Spleen (tissue), 11 donors: ENCODE measurements around the gene MT1H. TPM values are rescaled to one million over a fixed set of nuclear protein-coding genes. Genes with fewer than 3 reads are reported as not detected.
"Not testable (repeated sequence)": the region's sequence is repeated elsewhere in the genome, so short reads cannot be mapped to it uniquely, and the experiment has no call there.

ENCODE experiments used
- DNase-seq: peaks from one replicate; pipeline ENCODE4 v3.0.0-alpha.2; 2020
- H3K27ac ChIP-seq, 8 donors: fragments of 200-600 bp; sonication (generic) in 7 of 8; 1 replicate in 4 of 8; 2 replicates in 4 of 8; pipeline versions ENCODE4 v1.5.0 to v1.8.0; 2016 to 2021; ENCODE audit warnings: inconsistent platforms in 4 of 8, mild to moderate bottlenecking in 4 of 8, moderate library complexity in 1 of 8
- H3K27me3 ChIP-seq, 7 donors: fragments of 200-600 bp; sonication (generic) in 6 of 7; replicated peaks in 1 of 7; 1 replicate in 4 of 7; 2 replicates in 3 of 7; pipeline versions ENCODE4 v1.5.0 to v1.8.0; 2016 to 2021; ENCODE audit warnings: inconsistent platforms in 3 of 7, mild to moderate bottlenecking in 1 of 7
- H3K36me3 ChIP-seq, 6 donors: fragments of 200-600 bp; sonication (generic) in 5 of 6; 1 replicate in 4 of 6; 2 replicates in 2 of 6; pipeline versions ENCODE4 v1.5.0 to v1.8.0; 2016 to 2021; ENCODE audit warnings: inconsistent platforms in 2 of 6
- H3K4me1 ChIP-seq, 6 donors: fragments of 200-600 bp; sonication (generic) in 5 of 6; 1 replicate in 3 of 6; 2 replicates in 3 of 6; pipeline versions ENCODE4 v1.5.0 to v1.8.0; 2016 to 2021; ENCODE audit warnings: inconsistent platforms in 3 of 6
- H3K4me3 ChIP-seq, 8 donors: fragments of 200-600 bp; sonication (generic) in 7 of 8; 1 replicate in 4 of 8; 2 replicates in 4 of 8; pipeline versions ENCODE4 v1.5.0 to v1.8.0; 2016 to 2021; ENCODE audit warnings: inconsistent platforms in 4 of 8, mild to moderate bottlenecking in 4 of 8, moderate library complexity in 2 of 8
- H3K9me3 ChIP-seq, 8 donors: fragments of 200-600 bp; sonication (generic) in 7 of 8; 1 replicate in 4 of 8; 2 replicates in 4 of 8; pipeline versions ENCODE4 v1.5.0 to v1.8.0; 2016 to 2021; ENCODE audit warnings: inconsistent platforms in 4 of 8
- POLR2A ChIP-seq, 3 donors: fragments of 450-650 bp; IDR thresholded peaks; one replicate each; pipeline ENCODE4 v1.5.1; 2017; ENCODE audit warnings: antibody characterized with exemption in 3 of 3, mild to moderate bottlenecking in 1 of 3
- POLR2AphosphoS5 ChIP-seq, 3 donors: sonication (generic); formaldehyde crosslinking; IDR thresholded peaks; one replicate each; pipeline ENCODE4 v1.5.1; 2017; ENCODE audit warnings: antibody characterized with exemption in 3 of 3
- WGBS, 5 donors: extraction: QIAGEN DNeasy Blood & Tissue Kit in 3 of 5; methylation state at CpG; one replicate each; pipeline versions ENCODE4 v1.1.5 to v1.1.7; 2013 to 2018; 5-methylcytosine and 5-hydroxymethylcytosine counted together
- intact Hi-C: fragments of 100-400 bp; cut with DNase I; formaldehyde crosslinking; loops from one replicate; pipeline ENCODE4 v1.15.0; 2023; ENCODE audit warnings: low total_unique reads
- polyA plus RNA-seq, 3 donors: library from polyadenylated mRNA; stranded (reverse); fragments of 200-250 nt; gene quantifications; one replicate each; pipeline ENCODE4 v1.2.1, GENCODE V29; 2013
- total RNA-seq, 7 donors: library from RNA; depleted of rRNA in 3 of 7; stranded (reverse); fragments of >200 nt in 3 of 7; fragmentation: NEBNext Ultra II Directional in 4 of 7; extraction: Animal tissue kit (Norgen Biotek cat#: 25700) in 4 of 7; gene quantifications; one replicate each; pipeline versions ENCODE4 v1.1.0 to v1.2.1, GENCODE V29; 2016 to 2021
- TF ChIP-seq, protein P1 (sequence below), 11 experiments: fragments of 200-600 bp in 7 of 11; fragments of 450-650 bp in 4 of 11; sonication (generic) in 4 of 11; IDR thresholded peaks in 8 of 11; conservative IDR thresholded peaks in 3 of 11; 1 replicate in 7 of 11; 2 replicates in 4 of 11; pipeline versions ENCODE4 v1.4.0 to v1.8.0; 2016 to 2021; ENCODE audit warnings: antibody characterized with exemption in 11 of 11, inconsistent platforms in 4 of 11, mild to moderate bottlenecking in 1 of 11
- donor health status: healthy with polysubstance abuse.
- donor health status: DM: no; HTN: no; CAD: no; lungs with moderate emphysema.
- donor health status: DM: no; HTN: no; CAD: no.
- donor health status: Bipolar disorder and iron deficiency.
- donor health status: healthy.
- donor health status: DM: no; HTN: no; CAD: no.
- donor health status: DM: yes; HTN: yes; CAD: no.

MT1H gene
- total and polyA plus RNA-seq, 10 donors: 0.54 to 1.1 (median 0.96) TPM; not detected in 7

DNA sequence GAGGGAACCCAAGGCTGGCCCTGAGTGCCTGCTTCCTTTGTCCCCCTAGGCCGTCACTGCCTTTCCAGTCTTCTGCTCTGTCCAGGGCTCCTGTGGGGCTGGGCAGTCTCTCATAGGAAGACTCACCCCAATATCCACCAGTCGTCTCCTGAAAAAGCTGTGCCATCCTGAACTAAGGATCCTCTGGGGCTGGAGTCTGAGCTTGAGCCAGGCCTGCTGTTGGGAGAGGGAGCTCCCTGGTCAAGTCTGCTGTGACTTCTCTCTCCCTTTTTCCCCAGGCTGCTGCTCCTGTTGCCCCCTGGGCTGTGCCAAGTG is 963 bp downstream of the MT1H start:
- Histone ChIP-seq H3K9me3 (no peaks in the 10 kb centered on the region), H3K27ac (no peak overlapping the region), H3K27me3 (peaks cover 0 to 99% (median 43%) of the 10 kb centered on the region in 7 donors), H3K36me3 (no peaks in the 10 kb centered on the region), H3K4me1 (peaks cover 3 to 31% (median 15%) of the 10 kb centered on the region in 6 donors), H3K4me3 (no peak overlapping the region)
- DNase-seq: no peak
- whole genome bisulfite sequencing, 5 donors: 41 to 67% (median 49%) methylated on average over 2 of the region's 2 CpGs
- intact Hi-C loops: no loop called here
- TF ChIP-seq, protein P1, sequence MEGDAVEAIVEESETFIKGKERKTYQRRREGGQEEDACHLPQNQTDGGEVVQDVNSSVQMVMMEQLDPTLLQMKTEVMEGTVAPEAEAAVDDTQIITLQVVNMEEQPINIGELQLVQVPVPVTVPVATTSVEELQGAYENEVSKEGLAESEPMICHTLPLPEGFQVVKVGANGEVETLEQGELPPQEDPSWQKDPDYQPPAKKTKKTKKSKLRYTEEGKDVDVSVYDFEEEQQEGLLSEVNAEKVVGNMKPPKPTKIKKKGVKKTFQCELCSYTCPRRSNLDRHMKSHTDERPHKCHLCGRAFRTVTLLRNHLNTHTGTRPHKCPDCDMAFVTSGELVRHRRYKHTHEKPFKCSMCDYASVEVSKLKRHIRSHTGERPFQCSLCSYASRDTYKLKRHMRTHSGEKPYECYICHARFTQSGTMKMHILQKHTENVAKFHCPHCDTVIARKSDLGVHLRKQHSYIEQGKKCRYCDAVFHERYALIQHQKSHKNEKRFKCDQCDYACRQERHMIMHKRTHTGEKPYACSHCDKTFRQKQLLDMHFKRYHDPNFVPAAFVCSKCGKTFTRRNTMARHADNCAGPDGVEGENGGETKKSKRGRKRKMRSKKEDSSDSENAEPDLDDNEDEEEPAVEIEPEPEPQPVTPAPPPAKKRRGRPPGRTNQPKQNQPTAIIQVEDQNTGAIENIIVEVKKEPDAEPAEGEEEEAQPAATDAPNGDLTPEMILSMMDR (IDR thresholded peaks at IDR 0.05 in 8 of 11, conservative IDR thresholded peaks at IDR 0.05 in 3 of 11): no peak
- no peak for TF ChIP-seq POLR2AphosphoS5 (IDR thresholded peaks at IDR 0.05)
- TF ChIP-seq POLR2A (IDR thresholded peaks at IDR 0.05): no peak

DNA sequence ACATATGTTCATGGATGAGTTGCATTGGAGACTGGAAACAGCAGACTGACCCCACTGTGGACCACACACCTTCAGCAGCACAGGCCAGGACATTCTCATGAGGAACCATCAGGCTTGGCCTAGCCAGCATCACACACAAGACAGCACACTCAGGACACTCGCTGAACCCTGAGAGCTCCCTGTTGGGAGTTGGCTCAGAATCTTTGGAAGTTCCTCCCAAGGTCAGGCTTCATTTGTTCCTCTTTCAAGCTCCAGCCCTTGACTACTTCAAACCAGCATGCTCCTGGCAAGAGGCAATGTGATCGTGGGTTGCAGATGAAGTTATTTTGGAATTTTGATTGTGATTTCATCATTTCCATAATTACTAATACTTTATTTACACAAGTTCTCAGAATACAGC is 2.1 kb downstream of the MT1H start:
- H3K4me3 ChIP-seq, H3K9me3 ChIP-seq, intact Hi-C loops, H3K36me3 ChIP-seq, H3K27ac ChIP-seq, DNase-seq: not testable (repeated sequence)
- Histone ChIP-seq H3K4me1 (peaks cover 3 to 39% (median 24%) of the 10 kb centered on the region in 6 donors), H3K27me3 (peaks cover 2 to 99% (median 46%) of the 10 kb centered on the region in 7 donors)
- WGBS, 5 donors: 53 to 84% (median 72%) methylated on average over 2 of the region's 2 CpGs

DNA sequence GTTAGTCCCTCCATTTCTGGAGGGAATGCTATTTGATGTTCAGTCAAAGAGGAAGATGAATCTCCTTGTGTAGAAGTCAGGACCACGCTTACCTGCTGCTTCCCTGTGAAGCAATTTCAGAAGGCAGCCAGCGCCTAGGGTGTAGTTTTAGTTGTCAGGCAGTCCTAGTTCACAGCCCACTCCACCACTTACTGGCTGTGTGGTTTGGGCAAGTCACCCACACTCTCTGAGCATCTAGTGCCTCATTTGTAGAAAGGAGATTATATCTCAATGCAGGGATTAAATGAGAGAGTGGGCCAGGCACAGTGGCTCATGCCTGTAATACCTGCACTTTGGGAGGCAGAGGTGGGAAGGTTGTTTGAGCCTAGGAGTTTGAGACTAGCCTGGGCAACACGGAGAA is 2.6 kb downstream of the MT1H start:
- H3K27me3 ChIP-seq: peaks cover 3 to 99% (median 43%) of the 10 kb centered on the region in 7 donors

DNA sequence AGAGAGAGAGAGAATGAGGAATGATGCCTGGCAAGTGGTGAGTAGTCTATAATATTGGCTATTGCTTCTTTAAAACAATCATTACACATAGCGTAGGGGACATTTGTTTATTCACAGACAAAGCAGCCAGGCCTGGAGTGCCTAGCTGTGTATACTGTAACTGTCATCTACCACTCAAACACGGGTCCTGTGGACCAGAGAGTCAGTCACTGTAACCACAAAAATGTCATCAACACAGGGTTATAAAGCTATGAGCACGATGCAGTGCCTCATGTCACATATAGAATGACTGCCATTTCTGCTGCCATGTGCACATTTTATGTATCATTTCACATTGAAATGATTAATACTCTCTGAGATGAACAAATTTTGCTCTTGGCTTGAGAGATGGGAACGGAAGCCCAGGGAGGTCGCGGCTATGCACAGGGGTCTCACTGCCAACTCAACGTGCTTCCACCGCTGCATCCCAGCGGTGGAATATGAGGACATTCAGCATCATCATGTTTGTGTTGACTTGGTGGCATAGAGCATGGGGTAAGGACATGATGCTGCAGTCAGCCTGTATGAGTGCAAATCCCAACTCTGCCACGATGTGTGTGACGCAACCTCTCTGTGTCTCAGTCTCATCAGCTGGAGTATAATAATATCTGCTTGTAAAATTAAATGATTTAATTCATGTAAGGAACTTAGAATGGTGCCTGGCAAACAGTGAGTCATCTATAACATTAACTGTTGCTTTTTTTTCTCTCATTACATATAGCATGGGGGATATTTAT is 3.3 kb downstream of the MT1H start:
- H3K4me3 ChIP-seq: no peak overlapping the region
- H3K4me1 ChIP-seq: peaks cover 3 to 32% (median 22%) of the 10 kb centered on the region in 6 donors
- TF ChIP-seq POLR2A (IDR thresholded peaks at IDR 0.05) (no peak), POLR2AphosphoS5 (IDR thresholded peaks at IDR 0.05) (no peak)
- TF ChIP-seq, protein P1 (IDR thresholded peaks at IDR 0.05 in 8 of 11, conservative IDR thresholded peaks at IDR 0.05 in 3 of 11): no peak
- H3K9me3 ChIP-seq: no peaks in the 10 kb centered on the region
- H3K36me3 ChIP-seq: no peaks in the 10 kb centered on the region
- WGBS, 5 donors: 83 to 89% (median 86%) methylated on average over 11 of the region's 11 CpGs
- DNase-seq: no peak
- no peak overlapping the region for H3K27ac ChIP-seq
- H3K27me3 ChIP-seq: peaks cover 3 to 96% (median 39%) of the 10 kb centered on the region in 7 donors
- intact Hi-C loops: no loop called here

More for the DNA sequence above, 2.6 kb downstream of the MT1H start:
- H3K9me3 ChIP-seq, H3K27ac ChIP-seq, intact Hi-C loops, H3K4me3 ChIP-seq, H3K36me3 ChIP-seq, DNase-seq: not testable (repeated sequence)
- H3K4me1 ChIP-seq: peaks cover 3 to 39% (median 24%) of the 10 kb centered on the region in 6 donors
- WGBS, 5 donors: 63 to 94% (median 76%) methylated on average over 3 of the region's 3 CpGs

DNA sequence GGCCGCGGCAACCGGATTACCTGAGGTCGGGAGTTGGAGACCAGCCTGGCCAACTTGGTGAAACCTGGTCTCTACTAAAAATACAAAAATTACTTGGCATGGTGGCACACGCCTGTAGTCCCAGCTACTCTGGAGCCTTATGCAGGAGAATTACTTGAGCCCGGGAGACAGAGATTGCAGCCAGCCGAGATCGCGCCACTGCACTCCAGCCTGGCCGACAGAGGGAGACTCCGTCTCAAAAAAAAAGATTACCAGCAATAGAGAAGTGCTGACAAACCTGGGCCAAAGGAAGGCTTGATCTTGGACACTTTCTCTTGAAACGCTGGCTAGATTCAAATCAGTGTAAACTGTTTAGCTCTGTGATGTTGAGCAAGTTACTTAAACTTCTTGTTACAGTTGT is 4.3 kb downstream of the MT1H start:
- 36 to 55% (median 41%) methylated on average over 12 of the region's 12 CpGs for WGBS, 5 donors
- intact Hi-C loops: no loop called here
- no peak for DNase-seq
- H3K9me3 ChIP-seq: no peaks in the 10 kb centered on the region
- H3K27me3 ChIP-seq: peaks cover 3 to 87% (median 29%) of the 10 kb centered on the region in 7 donors
- no peak overlapping the region for H3K27ac ChIP-seq
- H3K36me3 ChIP-seq: no peaks in the 10 kb centered on the region
- TF ChIP-seq, protein P1 (IDR thresholded peaks at IDR 0.05 in 8 of 11, conservative IDR thresholded peaks at IDR 0.05 in 3 of 11): peak in 10 of 11 experiments; percentile 17 to 60 (median 44)
- TF ChIP-seq POLR2A (IDR thresholded peaks at IDR 0.05) (no peak), POLR2AphosphoS5 (IDR thresholded peaks at IDR 0.05) (no peak)
- H3K4me1 ChIP-seq: peaks cover 0 to 29% (median 19%) of the 10 kb centered on the region in 6 donors
- no peak overlapping the region for H3K4me3 ChIP-seq

DNA sequence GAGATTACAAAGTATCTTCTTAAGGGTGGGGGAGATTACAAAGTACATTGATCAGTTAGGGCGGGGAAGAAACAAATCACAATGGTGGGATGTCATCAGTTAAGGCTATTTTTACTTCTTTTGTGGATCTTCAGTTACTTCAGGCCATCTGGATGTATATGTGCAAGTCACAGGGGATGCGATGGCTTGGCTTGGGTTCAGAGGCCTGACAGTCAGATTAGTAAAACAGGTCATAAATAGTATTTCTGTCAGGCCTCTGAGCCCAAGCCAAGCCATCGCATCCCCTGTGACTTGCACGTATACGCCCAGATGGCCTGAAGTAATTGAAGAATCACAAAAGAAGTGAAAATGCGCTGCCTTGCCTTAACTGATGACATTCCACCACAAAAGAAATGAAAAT is 5.0 kb downstream of the MT1H start:
- H3K4me3 ChIP-seq, H3K9me3 ChIP-seq, H3K36me3 ChIP-seq, intact Hi-C loops, DNase-seq, H3K27ac ChIP-seq: not testable (repeated sequence)
- H3K27me3 ChIP-seq: peaks cover 3 to 80% (median 22%) of the 10 kb centered on the region in 7 donors
- H3K4me1 ChIP-seq: peaks cover 0 to 22% (median 15%) of the 10 kb centered on the region in 6 donors
- WGBS, 5 donors: 81 to 86% (median 84%) methylated on average over 6 of the region's 6 CpGs
